Fibroblast of peridontal ligament (primary cell): ENCODE results near the gene IGSF11.
"Not testable (repeated sequence)": the region's sequence is repeated elsewhere in the genome, so short reads cannot be mapped to it uniquely, and the experiment has no call there.

Experiments used
- DNase-seq: peaks from one replicate; pipeline ENCODE4 v3.0.0-alpha.2; 2010; ENCODE audit errors: extremely low read depth

The IGSF11 gene

DNA sequence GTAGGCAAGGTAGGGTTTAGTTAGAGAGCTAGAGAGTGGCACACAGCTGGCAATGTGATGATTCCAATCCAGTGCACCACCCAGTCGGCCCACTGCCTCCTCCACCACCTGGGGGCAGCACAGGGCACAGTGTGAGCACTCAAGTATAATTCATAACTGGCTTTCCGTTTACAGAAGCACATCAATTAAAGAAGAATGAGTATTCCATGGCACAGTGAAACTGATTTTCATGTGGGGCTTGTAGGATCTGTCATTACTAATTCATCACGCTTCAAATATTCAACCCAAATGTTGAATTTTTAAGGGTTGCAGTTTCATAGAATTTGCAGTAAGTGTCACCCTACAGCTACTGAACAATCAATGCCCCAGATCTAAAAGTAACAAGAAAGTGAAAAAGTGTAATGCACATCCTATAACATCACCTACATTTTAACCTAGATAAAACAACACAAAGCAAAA is 149.9 kb downstream of the IGSF11 start:
- peak; percentile 46 for DNase-seq

DNA sequence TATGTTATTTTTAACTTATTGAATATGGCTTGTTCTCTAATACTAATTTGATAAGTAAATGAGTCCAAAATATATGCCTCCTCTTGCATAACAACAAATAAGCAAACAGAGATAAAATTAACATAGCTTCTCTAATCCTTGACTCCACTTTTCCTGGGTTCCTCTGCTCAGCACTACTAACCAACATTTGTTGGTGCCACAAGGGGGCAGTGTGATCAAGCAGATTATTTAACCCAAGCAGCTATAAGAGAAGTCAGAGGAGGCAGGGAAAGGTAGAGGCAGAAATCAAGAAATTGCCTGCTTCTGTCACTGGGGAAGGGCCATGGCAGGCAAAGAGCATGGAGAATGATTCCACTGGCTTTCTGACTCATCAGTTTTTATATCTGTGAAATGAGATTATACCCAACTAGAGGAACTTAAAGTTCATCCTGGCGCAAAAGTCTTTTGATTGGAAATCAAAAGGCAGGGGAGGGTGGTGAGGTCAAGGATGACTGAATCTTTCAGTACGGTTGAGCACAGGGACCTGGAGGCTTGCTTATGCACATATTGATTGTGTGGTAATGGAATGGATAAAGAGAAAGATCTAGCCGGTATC is 152.2 kb downstream of the IGSF11 start:
- DNase-seq: peak; percentile 72

DNA sequence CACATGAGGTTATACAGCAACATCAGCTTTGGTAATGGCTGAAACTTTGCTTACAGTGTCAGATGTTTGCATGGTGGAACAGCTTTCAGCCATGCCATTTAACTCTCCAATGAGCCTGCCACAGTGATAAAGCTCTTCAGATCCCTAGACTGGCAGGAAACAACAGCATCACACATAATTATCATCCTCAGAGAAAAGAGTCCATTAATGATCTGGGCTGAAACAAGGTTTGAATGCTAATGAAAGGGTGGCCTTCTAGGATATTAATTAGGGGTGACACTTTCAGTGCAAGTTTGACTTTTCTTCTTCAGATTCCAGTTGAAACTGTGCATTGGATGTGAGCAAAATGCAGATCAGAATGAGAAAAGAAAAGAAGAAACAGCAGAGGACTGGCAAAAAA is 166.6 kb downstream of the IGSF11 start:
- no peak for DNase-seq

- no peak for DNase-seq
Measured at GRCh38 chr3:118863731-118864322, 170.8 kb downstream of the IGSF11 start.

GRCh38 chr3:118859950-118860349 is 174.7 kb downstream of the IGSF11 start:
- DNase-seq: no peak

DNA sequence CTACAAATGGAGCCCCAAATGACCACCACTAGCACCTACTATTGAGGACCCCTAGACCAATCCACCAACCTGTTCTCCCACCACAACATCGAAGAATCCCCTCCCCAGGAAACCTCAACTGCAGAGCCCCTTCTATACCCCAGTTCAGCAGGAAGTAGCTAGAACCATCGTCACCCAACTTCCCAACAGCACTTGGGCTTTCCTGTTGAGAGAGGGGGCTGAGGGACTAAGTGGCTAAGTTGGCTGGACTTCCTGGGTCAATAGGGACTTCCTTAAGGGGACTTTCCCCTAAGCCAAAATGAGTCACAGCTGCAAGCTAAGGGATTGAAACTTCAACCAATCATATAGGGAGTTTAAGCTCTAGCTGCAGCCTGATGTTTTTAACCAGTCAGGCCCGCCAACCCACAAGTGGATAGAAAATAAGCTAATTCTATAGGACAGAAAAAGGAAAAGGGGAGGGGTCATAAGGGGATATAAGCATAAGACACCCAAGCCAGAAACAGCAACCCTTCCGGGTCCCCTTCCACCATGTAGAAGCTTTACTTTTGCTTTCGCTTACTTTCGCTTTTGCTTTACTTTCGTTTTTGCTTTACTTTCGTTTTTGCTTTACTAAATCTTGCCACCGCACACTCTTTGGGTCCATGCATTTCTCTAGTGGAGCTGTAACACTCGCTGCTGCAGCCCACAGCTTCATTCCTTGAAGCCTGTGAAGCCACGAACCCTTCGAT is 183.0 kb downstream of the IGSF11 start:
- not testable (repeated sequence) for DNase-seq

DNA sequence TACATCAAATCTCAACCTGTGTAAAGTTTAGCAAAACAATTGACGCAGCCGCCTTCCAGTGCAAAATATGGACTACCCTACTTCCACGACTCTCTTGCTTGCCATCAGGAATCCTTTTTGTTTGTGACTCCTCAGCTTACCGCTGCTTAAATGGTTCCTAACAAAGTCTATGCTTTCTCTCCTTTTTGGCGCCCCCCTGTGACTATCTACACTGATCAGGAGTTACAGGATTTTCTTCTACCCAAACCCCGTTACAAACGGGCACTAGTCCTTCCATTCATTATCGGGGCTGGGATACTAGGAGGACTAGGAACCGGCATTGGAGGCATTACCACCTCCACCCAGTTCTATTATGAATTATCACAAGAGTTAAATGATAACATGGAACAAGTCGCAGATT is 184.0 kb downstream of the IGSF11 start:
- DNase-seq: no peak
